Measurements from ENCODE around the gene TMEM273.

The TMEM273 gene

DNA sequence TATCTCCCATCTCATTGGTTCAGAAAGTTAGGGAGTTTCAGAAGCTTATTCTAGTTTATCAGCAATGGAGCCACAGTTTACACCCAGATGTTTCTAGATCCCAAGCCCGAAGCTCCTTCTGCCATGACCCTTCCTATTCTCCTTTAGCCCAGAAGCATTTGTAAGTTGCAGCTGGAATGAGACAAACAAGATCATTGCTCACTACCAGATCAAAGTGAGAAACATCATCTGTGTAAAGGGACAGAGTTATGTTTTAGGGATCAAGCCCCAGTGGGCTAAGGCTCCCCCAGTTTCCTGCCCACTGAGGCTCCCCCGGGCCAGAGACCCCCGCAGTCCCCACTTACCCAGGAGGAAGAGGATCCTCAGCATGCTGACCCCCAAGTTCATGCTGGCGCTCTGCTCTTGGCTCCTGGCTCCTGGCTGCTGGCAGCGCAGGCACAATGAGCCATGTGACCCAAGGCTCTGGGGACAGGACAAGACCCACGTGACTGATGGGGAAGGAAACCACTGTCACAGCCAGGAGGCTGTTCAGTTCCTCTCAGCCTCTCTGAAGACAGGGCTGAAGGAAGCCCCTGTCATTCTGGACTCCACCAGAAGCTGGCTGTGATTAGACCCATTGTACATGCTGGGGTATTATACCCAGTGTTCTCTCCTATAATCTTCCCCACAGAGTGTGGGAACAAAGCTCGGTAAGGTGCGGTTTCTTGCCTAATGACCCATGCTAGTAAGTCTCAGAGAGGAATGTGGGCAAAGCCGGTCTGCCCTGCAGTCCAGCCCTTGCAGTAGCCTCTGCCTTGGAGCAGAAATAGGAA, at the start of gene TMEM273:
Gene TMEM273, minus strand, starts transcription at position 442 of the 812 bp plus-strand sequence. Its CDS starts 55 bp downstream, at position 387.
- peak within 1 kb of the TSS; percentile 65 for H3K4me3 ChIP-seq (ENCODE audit: low read depth, low read length)
- peak; percentile 83 for DNase-seq (ENCODE audit: low read depth)
- TF ChIP-seq CTCF (IDR thresholded peaks at IDR 0.05; ENCODE audit: insufficient read depth, low read depth, low read length, missing control alignments): no peak

DNA sequence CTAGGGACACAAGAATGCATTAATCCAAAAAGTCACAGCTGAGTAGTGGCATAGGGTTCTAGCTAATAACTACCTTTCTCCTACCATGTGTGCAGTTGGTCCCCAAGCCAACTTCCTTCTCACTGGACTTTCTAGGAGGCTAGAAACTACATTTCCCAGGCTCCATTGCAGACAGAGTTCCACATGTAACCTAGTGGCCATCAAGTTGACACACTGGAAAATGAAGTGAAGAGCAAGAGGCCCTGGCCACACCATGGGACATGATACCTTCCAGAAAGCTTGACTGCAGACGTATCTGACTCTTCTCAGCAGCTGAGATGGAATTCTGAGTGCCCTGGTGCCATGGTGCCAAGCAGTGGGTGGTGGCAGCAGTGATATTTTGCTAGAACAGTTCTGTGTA, 49.8 kb upstream of the TMEM273 start:
- DNase-seq (ENCODE audit: low read depth): no peak
- H3K4me3 ChIP-seq (ENCODE audit: low read depth, low read length): no peak overlapping the region
- TF ChIP-seq CTCF (IDR thresholded peaks at IDR 0.05; ENCODE audit: insufficient read depth, low read depth, low read length, missing control alignments): no peak

DNA sequence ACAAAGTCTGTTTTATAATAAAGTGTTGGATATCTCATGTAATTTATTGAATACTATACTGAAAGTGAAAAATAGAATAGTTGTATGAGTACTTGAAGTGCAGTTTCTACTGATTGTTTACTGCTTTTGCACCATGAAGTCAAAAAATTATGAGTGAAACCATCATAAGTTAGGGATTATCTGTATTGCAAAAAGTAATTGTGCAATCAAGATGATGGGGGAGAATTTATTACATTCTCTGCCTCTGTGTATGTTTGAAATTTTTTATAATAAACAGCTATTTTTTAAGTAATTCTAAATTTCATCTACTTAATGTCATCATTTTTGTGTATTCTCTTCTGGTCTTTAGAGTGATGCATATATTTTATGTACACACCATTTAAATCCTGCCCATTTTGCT, 47.2 kb upstream of the TMEM273 start:
- DNase-seq (ENCODE audit: low read depth): no peak
- H3K4me3 ChIP-seq (ENCODE audit: low read depth, low read length): no peak overlapping the region
- no peak for TF ChIP-seq CTCF (IDR thresholded peaks at IDR 0.05; ENCODE audit: insufficient read depth, low read depth, low read length, missing control alignments)

DNA sequence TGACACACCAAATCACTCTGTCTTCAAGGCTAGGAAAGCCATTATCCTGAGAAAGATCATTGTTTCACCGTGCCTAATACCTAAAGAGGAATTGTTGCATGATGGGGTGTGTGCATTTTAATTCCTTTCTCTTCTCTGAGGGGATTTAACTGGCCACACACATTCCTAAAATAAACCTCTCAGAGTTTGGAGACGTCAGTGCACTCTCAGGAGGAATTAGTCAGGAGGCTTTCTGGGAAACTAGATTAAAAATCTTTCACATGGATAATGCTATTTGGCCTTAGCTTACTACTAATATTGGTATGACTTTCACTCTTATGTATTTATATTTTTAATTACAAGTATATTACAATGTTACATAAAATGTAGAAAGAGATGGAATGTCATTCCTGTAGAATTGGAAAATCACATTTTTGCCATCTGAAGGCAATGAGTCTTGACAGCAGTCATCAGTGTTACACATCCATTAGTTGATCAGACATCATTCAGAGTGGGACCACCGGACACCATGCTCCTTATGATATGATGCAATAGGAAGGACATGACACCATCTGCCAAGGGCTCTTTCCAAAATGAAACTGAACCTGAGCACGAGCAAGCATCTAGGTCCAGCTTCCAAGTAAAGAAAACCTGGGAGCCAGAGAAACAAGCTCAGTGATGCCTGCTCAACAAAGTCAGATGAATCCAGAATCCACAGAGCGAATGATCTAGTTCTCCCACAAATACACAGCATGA, 43.1 kb upstream of the TMEM273 start:
- DNase-seq (ENCODE audit: low read depth): no peak
- H3K4me3 ChIP-seq (ENCODE audit: low read depth, low read length): no peak overlapping the region
- TF ChIP-seq CTCF (IDR thresholded peaks at IDR 0.05; ENCODE audit: insufficient read depth, low read depth, low read length, missing control alignments): no peak

DNA sequence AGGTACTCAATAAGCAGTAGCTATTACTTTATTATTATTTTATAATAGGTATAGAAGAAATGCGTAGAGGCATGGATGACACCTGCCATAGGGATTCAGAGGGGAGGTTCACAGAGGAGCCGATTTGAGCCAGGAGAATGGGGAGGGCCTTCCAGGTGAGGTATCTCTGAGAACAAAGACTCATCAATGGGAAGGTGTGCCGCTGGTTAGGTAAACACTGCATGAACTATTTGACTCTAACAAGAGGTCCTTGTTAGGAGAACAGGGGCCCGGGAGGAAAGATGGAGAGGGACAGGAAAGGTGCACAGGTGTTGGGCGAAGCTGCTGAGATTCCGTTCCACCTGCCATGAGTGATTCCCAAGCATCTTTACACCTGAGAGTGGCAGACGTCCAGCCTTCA, 41.8 kb upstream of the TMEM273 start:
- DNase-seq (ENCODE audit: low read depth): no peak
- H3K4me3 ChIP-seq (ENCODE audit: low read depth, low read length): no peak overlapping the region
- no peak for TF ChIP-seq CTCF (IDR thresholded peaks at IDR 0.05; ENCODE audit: insufficient read depth, low read depth, low read length, missing control alignments)

- no peak overlapping the region for H3K4me3 ChIP-seq (ENCODE audit: low read depth, low read length)
- DNase-seq (ENCODE audit: low read depth): no peak
- TF ChIP-seq CTCF (IDR thresholded peaks at IDR 0.05; ENCODE audit: insufficient read depth, low read depth, low read length, missing control alignments): no peak
Measured at GRCh38 chr10:49228677-49229076, 40.5 kb upstream of the TMEM273 start.

All from GM12865 (cell line).